MCF 10A (cell line): ENCODE results near the gene SLC9A3. TPM values are rescaled to one million over a fixed set of nuclear protein-coding genes. Genes with fewer than 3 reads are reported as not detected.
"Not testable (repeated sequence)": the region's sequence is repeated elsewhere in the genome, so short reads cannot be mapped to it uniquely, and the experiment has no call there.

ENCODE experiments used
- BruUV-seq: library from RNA; stranded (reverse); fragments of 400-500 nt; replicated peaks from 2 replicates; lab custom pipeline; 2021; lab: Mats Ljungman, UMichigan
- CTCF ChIA-PET: fragments of 300-600 bp; sonication (Branson Sonifier 250); formaldehyde crosslinking; extraction: SDS; loops from one replicate; lab custom pipeline; 2021; ENCODE audit warnings: antibody characterized with exemption, inconsistent platforms; lab: Yijun Ruan, JAX
- POLR2A ChIA-PET: fragments of 300-600, 350-650 bp; sonication (Branson Sonifier 250); formaldehyde crosslinking; extraction: SDS; loops from one replicate; lab custom pipeline; 2020; ENCODE audit warnings: antibody characterized with exemption, inconsistent platforms; lab: Yijun Ruan, JAX
- DNase-seq: peaks from one replicate; pipeline ENCODE4 v3.0.0-alpha.2; 2018; ENCODE audit not compliant: unreplicated experiment
- H3K27ac Mint-ChIP-seq: one replicate; pipeline ENCODE4 v1.8.0; 2022; ENCODE audit warnings: mild to moderate bottlenecking, low read depth, mixed read lengths; ENCODE audit not compliant: unreplicated experiment
- H3K27me3 Mint-ChIP-seq: one replicate; pipeline ENCODE4 v1.8.0; 2022; ENCODE audit warnings: mixed read lengths; ENCODE audit not compliant: insufficient read depth, unreplicated experiment
- H3K36me3 Mint-ChIP-seq: one replicate; pipeline ENCODE4 v1.8.0; 2022; ENCODE audit warnings: mild to moderate bottlenecking, moderate library complexity, mixed read lengths; ENCODE audit not compliant: insufficient read depth, unreplicated experiment
- H3K4me1 Mint-ChIP-seq: one replicate; pipeline ENCODE4 v1.8.0; 2022; ENCODE audit warnings: mixed read lengths; ENCODE audit not compliant: insufficient read depth, unreplicated experiment
- H3K4me3 Mint-ChIP-seq: one replicate; pipeline ENCODE4 v1.8.0; 2022; ENCODE audit warnings: mild to moderate bottlenecking, moderate library complexity, mixed read lengths; ENCODE audit not compliant: unreplicated experiment
- H3K9me3 Mint-ChIP-seq: one replicate; pipeline ENCODE4 v1.8.0; 2022; ENCODE audit warnings: mixed read lengths; ENCODE audit not compliant: unreplicated experiment
- intact Hi-C: fragments of 100-400 bp; cut with micrococcal nuclease; formaldehyde crosslinking; loops from 2 replicates; pipeline ENCODE4 v1.14.1; 2022
- total RNA-seq: library from RNA; stranded (reverse); gene quantifications from 2 replicates; pipeline ENCODE4 v1.2.3, GENCODE V29; 2022
- TF ChIP-seq, protein P1 (sequence below): fragments of 200-600 bp; IDR thresholded peaks from one replicate; pipeline ENCODE4 v1.8.0; 2022; ENCODE audit warnings: antibody characterized with exemption, mild to moderate bottlenecking; ENCODE audit not compliant: unreplicated experiment

The SLC9A3 gene
- total RNA-seq, 1 experiment from 2014 or later = 1.0 TPM

DNA sequence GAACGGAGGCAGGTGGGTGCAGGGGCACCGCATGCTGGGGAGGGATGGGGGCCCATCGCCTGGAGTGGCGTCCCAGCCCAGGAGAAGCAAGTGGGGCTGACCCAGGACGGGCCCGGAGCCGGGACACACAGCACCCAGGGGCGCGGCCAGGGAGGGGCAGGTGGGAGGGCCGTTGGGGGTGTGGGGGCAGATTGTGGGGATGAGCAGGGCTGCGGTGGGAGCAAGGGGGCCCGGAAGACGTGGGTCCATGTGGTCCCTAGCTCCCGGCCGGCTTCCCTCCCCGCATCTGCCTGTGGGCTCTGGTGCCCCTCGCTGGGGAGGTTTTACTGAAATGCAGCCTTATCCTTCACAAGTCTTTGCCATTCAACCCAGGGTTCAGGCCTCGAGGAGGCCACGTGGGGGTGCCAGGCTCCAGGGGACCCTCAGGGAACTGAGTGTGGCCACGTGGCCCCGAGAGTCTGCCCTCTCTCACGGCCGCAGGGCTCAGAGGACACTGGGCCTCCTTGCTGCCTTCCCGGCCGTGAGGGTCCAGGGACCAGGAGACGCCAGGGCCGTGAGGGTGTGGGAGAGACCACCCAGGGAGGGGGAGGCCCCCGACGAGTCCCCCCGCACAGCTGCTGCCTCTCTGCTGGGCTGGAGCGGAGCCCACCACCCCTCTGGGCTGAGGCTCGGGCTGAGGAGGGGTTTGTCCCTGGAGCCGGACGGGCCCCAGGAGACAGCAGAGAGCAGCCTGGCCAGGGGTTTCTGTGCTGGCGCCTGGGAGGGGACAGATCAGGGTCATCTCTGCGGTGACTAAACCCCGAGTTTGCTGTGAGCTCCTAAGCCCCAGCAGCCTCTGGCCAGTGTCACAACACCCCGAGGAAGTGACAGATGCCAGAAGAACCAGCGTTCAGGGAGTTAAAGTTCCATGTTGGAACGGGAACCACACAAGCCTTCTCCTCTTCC is 35.2 kb downstream of the SLC9A3 start:
- ChIA-PET POLR2A (interaction anchor here (1.7 kb wide), 1 partner anchor 28 kb away, joined by 3 read pairs; no protein-coding TSS in a partner anchor), CTCF (no interaction called here)
- no peak overlapping the region for H3K27ac Mint-ChIP-seq
- no peaks in the 10 kb centered on the region for H3K4me1 Mint-ChIP-seq
- intact Hi-C loops = no loop called here
- no peaks in the 10 kb centered on the region for H3K36me3 Mint-ChIP-seq
- no peaks in the 10 kb centered on the region for H3K9me3 Mint-ChIP-seq
- BruUV-seq = no TSS peak
- no peak for DNase-seq
- H3K27me3 Mint-ChIP-seq = no peaks in the 10 kb centered on the region
- H3K4me3 Mint-ChIP-seq = no peak overlapping the region
- TF ChIP-seq, protein P1, sequence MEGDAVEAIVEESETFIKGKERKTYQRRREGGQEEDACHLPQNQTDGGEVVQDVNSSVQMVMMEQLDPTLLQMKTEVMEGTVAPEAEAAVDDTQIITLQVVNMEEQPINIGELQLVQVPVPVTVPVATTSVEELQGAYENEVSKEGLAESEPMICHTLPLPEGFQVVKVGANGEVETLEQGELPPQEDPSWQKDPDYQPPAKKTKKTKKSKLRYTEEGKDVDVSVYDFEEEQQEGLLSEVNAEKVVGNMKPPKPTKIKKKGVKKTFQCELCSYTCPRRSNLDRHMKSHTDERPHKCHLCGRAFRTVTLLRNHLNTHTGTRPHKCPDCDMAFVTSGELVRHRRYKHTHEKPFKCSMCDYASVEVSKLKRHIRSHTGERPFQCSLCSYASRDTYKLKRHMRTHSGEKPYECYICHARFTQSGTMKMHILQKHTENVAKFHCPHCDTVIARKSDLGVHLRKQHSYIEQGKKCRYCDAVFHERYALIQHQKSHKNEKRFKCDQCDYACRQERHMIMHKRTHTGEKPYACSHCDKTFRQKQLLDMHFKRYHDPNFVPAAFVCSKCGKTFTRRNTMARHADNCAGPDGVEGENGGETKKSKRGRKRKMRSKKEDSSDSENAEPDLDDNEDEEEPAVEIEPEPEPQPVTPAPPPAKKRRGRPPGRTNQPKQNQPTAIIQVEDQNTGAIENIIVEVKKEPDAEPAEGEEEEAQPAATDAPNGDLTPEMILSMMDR = no peak

DNA sequence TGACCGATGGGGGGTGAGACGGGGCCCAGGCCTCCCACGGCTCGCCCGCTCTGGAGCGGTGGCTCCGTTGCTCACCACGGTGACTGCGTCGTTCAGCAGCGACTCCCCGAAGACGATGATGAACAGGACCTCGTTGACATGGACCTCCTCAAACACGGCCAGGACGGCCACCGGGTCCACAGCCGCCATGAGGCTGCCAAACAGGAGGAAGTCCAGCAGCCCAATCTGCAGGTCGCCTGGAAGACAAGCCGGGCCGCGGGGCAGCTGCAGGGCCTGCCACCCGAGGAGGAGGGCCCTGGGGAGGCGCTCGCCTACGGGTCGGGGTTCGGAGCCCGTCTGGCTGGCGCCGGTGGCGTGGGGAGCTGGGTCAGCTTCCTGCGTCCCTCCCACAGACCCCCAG is 36.0 kb downstream of the SLC9A3 start:
- no peaks in the 10 kb centered on the region for H3K36me3 Mint-ChIP-seq
- no peak for DNase-seq
- H3K27me3 Mint-ChIP-seq = no peaks in the 10 kb centered on the region
- ChIA-PET CTCF (no interaction called here), POLR2A (no interaction called here)
- no peak overlapping the region for H3K27ac Mint-ChIP-seq
- H3K4me3 Mint-ChIP-seq = no peak overlapping the region
- intact Hi-C loops = no loop called here
- H3K9me3 Mint-ChIP-seq = no peaks in the 10 kb centered on the region
- no TSS peak for BruUV-seq
- H3K4me1 Mint-ChIP-seq = no peaks in the 10 kb centered on the region
- TF ChIP-seq, protein P1 = no peak

DNA sequence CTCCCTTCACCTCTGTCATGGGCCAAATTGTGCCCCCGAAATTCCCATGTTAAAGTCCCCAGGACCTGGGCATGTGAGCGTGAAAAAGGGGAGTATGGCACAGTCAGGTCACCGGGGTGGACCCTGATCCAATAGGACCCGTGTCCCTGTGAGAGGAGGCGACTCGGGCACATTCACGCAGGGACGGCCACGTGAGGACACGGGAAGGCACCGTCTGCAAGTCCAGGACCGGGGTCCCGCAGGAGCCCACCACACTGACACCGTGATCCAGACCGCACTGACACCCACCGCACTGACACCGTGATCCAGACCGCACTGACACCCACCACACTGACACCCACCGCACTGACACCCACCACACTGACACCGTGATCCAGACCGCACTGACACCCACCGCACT is 37.7 kb downstream of the SLC9A3 start:
- H3K9me3 Mint-ChIP-seq, H3K4me1 Mint-ChIP-seq, DNase-seq, CTCF ChIA-PET, POLR2A ChIA-PET, BruUV-seq, intact Hi-C loops, H3K4me3 Mint-ChIP-seq, H3K36me3 Mint-ChIP-seq, H3K27me3 Mint-ChIP-seq, H3K27ac Mint-ChIP-seq: not testable (repeated sequence)

DNA sequence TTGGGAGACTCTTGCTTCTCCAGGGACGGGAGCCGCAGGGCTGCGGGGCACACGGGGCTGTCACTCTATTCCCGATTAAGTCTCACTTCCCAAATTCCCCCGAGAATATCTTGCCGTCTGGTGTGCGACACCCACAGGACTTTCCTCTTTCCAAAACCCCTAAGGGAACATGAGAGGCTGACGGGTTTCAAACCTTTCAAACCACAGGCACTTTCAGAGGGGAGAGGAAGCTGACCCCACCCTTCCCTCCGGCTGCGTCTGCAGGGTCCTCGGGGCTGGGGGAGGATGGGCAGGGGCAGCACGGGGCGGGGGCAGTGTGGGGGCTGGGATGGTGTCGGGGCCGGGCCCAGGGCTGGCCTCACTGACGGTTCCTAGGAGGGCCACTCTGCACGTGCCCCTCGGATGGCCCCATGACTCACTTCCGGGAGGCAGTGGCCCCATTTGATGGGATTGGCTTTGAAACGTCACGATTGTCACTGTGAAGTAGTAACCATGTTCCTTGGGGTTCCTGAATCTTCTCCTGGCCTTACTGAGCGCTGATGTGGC is 38.2 kb downstream of the SLC9A3 start:
- H3K27me3 Mint-ChIP-seq = no peaks in the 10 kb centered on the region
- H3K36me3 Mint-ChIP-seq = peaks cover 1% of the 10 kb centered on the region
- no peaks in the 10 kb centered on the region for H3K4me1 Mint-ChIP-seq
- no peaks in the 10 kb centered on the region for H3K9me3 Mint-ChIP-seq
- no peak overlapping the region for H3K4me3 Mint-ChIP-seq
- intact Hi-C loops = no loop called here
- no TSS peak for BruUV-seq
- TF ChIP-seq, protein P1 = no peak
- ChIA-PET POLR2A (no interaction called here), CTCF (interaction anchor here (0.6 kb wide), 1 partner anchor 295 kb away, joined by 3 read pairs; no protein-coding TSS in a partner anchor)
- no peak for DNase-seq
- H3K27ac Mint-ChIP-seq = no peak overlapping the region
